ENCODE measurements around the gene SYNJ1.

SYNJ1 gene

GRCh38 chr21:32604464-32604863, 123.3 kb downstream of the SYNJ1 start:
- DNase-seq (ENCODE audit: low spot score), result no peak
- TF ChIP-seq CTCF (IDR thresholded peaks at IDR 0.05; ENCODE audit: borderline replicate concordance, control extremely low read depth, extremely low read depth, insufficient read depth, missing control alignments), result no peak
- in situ Hi-C loops (cut with MboI; ENCODE audit: low sequenced_read_pairs, unreplicated experiment), result loop anchor here (10.0 kb wide), 1 partner anchor 200 kb away; no protein-coding TSS in a partner anchor

- DNase-seq (ENCODE audit: low spot score), result no peak
- TF ChIP-seq CTCF (IDR thresholded peaks at IDR 0.05; ENCODE audit: borderline replicate concordance, control extremely low read depth, extremely low read depth, insufficient read depth, missing control alignments), result no peak
- in situ Hi-C loops (cut with MboI; ENCODE audit: low sequenced_read_pairs, unreplicated experiment), result loop anchor here (10.0 kb wide), 1 partner anchor 198 kb away; no protein-coding TSS in a partner anchor
Observed at GRCh38 chr21:32603131-32603530, 124.7 kb downstream of the SYNJ1 start.

- in situ Hi-C loops (cut with MboI; ENCODE audit: low sequenced_read_pairs, unreplicated experiment), result loop anchor here (10.0 kb wide), 1 partner anchor 197 kb away; no protein-coding TSS in a partner anchor
- no peak for TF ChIP-seq CTCF (IDR thresholded peaks at IDR 0.05; ENCODE audit: borderline replicate concordance, control extremely low read depth, extremely low read depth, insufficient read depth, missing control alignments)
- DNase-seq (ENCODE audit: low spot score), result no peak
Observed at GRCh38 chr21:32602099-32602498, 125.7 kb downstream of the SYNJ1 start.

- no peak for TF ChIP-seq CTCF (IDR thresholded peaks at IDR 0.05; ENCODE audit: borderline replicate concordance, control extremely low read depth, extremely low read depth, insufficient read depth, missing control alignments)
- in situ Hi-C loops (cut with MboI; ENCODE audit: low sequenced_read_pairs, unreplicated experiment), result no loop called here
- DNase-seq (ENCODE audit: low spot score), result no peak
Observed at GRCh38 chr21:32599526-32599925, 128.3 kb downstream of the SYNJ1 start.

GRCh38 chr21:32599091-32599490, 128.7 kb downstream of the SYNJ1 start:
- DNase-seq (ENCODE audit: low spot score), result no peak
- in situ Hi-C loops (cut with MboI; ENCODE audit: low sequenced_read_pairs, unreplicated experiment), result no loop called here

GRCh38 chr21:32597205-32597604, 130.6 kb downstream of the SYNJ1 start:
- in situ Hi-C loops (cut with MboI; ENCODE audit: low sequenced_read_pairs, unreplicated experiment), result no loop called here
- DNase-seq (ENCODE audit: low spot score), result no peak
- no peak for TF ChIP-seq CTCF (IDR thresholded peaks at IDR 0.05; ENCODE audit: borderline replicate concordance, control extremely low read depth, extremely low read depth, insufficient read depth, missing control alignments)

More at GRCh38 chr21:32599091-32599490, 128.7 kb downstream of the SYNJ1 start:
- no peak for TF ChIP-seq CTCF (IDR thresholded peaks at IDR 0.05; ENCODE audit: borderline replicate concordance, control extremely low read depth, extremely low read depth, insufficient read depth, missing control alignments)

Data from GM13976 (cell line).